ENCODE measurements around the gene LMX1B.

Gene LMX1B

DNA sequence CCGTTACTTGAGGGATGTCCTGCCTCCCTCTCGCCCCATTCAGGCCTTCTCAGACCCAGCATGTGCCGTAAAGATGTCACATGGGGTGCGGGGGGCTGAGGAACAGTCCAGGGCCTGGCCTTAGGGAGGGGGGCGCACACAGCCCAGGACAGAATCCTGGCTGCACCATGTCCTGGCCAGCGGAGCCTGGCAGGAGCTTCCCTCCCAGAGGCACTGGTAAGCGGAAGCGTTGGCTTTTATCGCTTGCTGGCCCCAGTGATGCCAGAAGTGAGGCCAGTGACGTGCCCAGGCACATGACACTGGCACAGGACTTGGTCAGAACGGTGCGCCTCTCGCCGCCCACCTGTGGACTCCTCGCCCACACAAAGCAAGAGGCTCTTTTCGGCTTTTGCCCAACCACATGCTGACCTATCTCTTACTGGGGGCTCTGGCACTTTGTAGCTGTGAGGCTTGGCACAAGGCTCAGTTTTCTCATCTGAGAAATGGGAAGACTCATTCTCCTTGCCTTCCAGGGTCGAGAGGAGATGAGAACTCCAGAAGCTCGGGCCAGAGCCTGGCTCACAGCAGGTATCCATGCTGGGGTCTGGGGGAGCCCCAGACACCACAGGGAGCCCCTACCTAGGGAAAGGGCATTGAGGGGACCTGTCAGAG lies 59.0 kb downstream of the LMX1B start:
- no peak overlapping the region for H3K9ac ChIP-seq (ENCODE audit: low read length)
- H3K27ac ChIP-seq (ENCODE audit: low read depth, low read length): no peak overlapping the region
- peaks cover 57% of the 10 kb centered on the region for H3K4me1 ChIP-seq (ENCODE audit: control insufficient read depth, insufficient read depth, low read length)
- no peaks in the 10 kb centered on the region for H3K36me3 ChIP-seq (ENCODE audit: control insufficient read depth, insufficient read depth, low read length)
- no peak overlapping the region for H3K4me3 ChIP-seq (ENCODE audit: low read depth, low read length)
- no peaks in the 10 kb centered on the region for H3K9me3 ChIP-seq (ENCODE audit: control insufficient read depth, insufficient read depth, low read depth, low read length)
- peaks cover 97% of the 10 kb centered on the region for H3K27me3 ChIP-seq (ENCODE audit: control insufficient read depth, insufficient read depth, low read length)

DNA sequence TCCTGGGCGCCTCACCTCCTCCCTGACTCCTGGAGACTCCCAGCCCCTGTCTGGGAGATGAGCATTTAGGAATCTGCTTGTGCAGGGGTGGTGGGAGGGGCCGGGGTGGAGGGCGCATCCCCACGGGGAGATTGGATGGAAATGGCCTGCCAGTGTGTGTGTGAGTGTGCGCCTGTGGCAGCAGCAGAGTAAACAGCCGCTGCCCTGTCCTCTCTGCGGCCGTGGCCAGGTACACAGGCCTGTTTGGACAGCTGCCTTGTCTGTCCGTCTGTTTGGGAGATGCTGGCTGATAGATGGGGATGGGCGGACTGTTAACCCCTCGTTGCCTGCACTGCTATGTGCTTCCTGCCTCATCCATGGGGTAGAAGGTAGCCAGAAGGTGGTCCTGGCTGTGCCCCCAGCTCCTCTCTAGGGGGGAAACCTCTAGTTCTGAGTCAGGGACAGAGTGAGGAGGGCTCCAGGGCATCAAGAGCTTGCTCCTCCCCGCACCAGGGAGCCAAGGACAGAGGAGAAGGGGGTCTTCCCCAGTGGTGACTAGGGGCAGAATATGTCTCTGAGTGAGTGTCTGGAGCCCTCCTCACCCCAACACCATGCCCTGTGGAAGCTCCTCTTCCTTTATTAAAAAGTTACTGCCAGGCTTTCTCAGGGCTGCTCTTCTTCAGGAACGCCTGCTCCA lies 60.1 kb downstream of the LMX1B start:
- H3K27ac ChIP-seq (ENCODE audit: low read depth, low read length): no peak overlapping the region
- no peaks in the 10 kb centered on the region for H3K36me3 ChIP-seq (ENCODE audit: control insufficient read depth, insufficient read depth, low read length)
- H3K4me3 ChIP-seq (ENCODE audit: low read depth, low read length): no peak overlapping the region
- peaks cover 99% of the 10 kb centered on the region for H3K27me3 ChIP-seq (ENCODE audit: control insufficient read depth, insufficient read depth, low read length)
- H3K4me1 ChIP-seq (ENCODE audit: control insufficient read depth, insufficient read depth, low read length): peaks cover 53% of the 10 kb centered on the region
- no peak overlapping the region for H3K9ac ChIP-seq (ENCODE audit: low read length)
- no peaks in the 10 kb centered on the region for H3K9me3 ChIP-seq (ENCODE audit: control insufficient read depth, insufficient read depth, low read depth, low read length)

DNA sequence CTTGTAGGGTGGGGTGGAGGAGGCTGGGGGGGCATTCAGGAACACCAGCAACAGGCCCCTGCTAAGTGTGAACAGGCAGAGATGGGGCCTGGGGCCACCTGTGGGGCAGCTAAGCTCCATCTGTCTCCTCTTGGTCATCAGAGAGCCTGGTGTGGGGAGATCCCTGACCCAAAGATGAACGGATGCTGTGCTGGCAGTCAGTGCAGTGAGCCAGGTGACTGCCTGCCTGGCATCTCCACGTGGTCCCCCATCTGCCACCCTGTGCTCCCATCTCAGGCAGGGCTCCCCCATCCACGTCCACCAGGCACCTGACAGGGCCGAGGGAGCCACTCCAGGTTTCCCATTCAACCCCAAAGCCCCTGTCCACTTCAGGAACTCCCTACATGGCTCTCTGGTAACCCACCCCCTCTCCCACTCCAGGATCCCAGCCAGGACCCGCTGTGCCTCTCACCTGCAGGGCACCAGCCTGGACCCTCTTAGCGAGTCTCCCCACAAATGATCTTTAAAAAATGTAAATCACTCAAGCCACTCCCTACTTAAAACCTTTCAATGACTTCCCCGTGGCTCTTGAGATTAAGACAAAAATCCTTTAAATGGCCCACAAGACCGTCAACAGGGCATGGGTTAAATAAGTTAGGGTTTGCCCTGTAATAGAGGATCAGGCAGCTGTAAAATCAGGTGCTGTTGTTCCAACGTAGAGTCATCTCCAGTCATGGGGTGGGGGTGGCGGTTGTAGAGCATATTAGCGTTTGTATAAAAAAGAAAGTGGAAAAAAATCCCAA lies 60.8 kb downstream of the LMX1B start:
- Histone ChIP-seq H3K9me3 (ENCODE audit: control insufficient read depth, insufficient read depth, low read depth, low read length) (no peaks in the 10 kb centered on the region), H3K4me3 (ENCODE audit: low read depth, low read length) (0 out of 2 replicates have a peak overlapping the region, but pooled peaks have one; percentile 14), H3K36me3 (ENCODE audit: control insufficient read depth, insufficient read depth, low read length) (no peaks in the 10 kb centered on the region), H3K27ac (ENCODE audit: low read depth, low read length) (no peak overlapping the region), H3K9ac (ENCODE audit: low read length) (no peak overlapping the region), H3K4me1 (ENCODE audit: control insufficient read depth, insufficient read depth, low read length) (peaks cover 51% of the 10 kb centered on the region), H3K27me3 (ENCODE audit: control insufficient read depth, insufficient read depth, low read length) (peaks cover 99% of the 10 kb centered on the region)

DNA sequence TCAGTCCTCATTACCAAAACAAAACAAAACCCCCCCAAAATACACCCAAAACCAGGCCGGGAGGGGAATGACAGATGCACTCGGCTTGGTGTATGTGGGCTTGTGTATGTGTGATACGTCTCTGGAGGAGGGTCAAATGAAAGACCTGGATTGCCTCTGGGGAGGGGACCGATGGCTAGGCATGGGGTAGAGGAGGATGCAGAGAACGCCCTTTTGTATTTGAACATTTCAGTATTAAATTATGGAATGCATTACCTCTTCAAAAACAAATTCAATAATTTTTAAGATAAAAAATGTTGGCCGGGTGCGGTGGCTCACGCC lies 61.4 kb downstream of the LMX1B start:
- Histone ChIP-seq H3K36me3 (ENCODE audit: control insufficient read depth, insufficient read depth, low read length) (no peaks in the 10 kb centered on the region), H3K9me3 (ENCODE audit: control insufficient read depth, insufficient read depth, low read depth, low read length) (no peaks in the 10 kb centered on the region), H3K9ac (ENCODE audit: low read length) (no peak overlapping the region), H3K4me1 (ENCODE audit: control insufficient read depth, insufficient read depth, low read length) (peaks cover 51% of the 10 kb centered on the region), H3K27me3 (ENCODE audit: control insufficient read depth, insufficient read depth, low read length) (peaks cover 99% of the 10 kb centered on the region), H3K27ac (ENCODE audit: low read depth, low read length) (no peak overlapping the region), H3K4me3 (ENCODE audit: low read depth, low read length) (0 out of 2 replicates have a peak overlapping the region, but pooled peaks have one; percentile 14)

DNA sequence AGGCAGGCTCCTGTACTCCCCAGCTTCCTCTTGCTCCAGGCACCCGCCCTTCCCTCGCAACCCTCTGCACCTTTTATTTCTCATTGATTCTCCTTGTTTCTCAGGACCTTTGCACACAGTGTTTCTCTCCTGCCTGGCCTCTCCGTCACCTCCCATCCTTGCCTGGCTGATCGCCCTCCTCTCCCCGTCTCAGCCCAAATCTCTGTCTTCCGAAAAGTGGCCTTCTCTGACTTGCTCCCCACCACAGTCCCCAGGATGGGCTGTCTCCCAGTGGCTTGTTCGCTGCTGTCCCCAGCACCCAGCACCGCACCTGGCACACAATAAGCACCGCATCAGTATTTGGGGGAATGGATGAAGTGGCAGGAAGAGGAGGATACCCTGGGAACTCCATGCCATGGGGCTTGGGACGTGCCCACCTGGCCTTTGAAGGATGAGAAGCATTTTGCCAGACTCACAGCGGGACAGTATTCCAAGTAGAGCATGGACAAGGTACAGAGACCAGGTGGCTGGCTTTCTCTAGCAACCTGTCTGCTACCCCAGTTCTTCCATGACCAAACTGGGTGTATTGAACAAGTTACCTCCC lies 62.5 kb downstream of the LMX1B start:
- Histone ChIP-seq H3K9me3 (ENCODE audit: control insufficient read depth, insufficient read depth, low read depth, low read length) (no peaks in the 10 kb centered on the region), H3K4me3 (ENCODE audit: low read depth, low read length) (peak overlapping the region; percentile 24), H3K27ac (ENCODE audit: low read depth, low read length) (no peak overlapping the region), H3K27me3 (ENCODE audit: control insufficient read depth, insufficient read depth, low read length) (peaks cover 99% of the 10 kb centered on the region), H3K9ac (ENCODE audit: low read length) (peak overlapping the region; percentile 32), H3K36me3 (ENCODE audit: control insufficient read depth, insufficient read depth, low read length) (no peaks in the 10 kb centered on the region), H3K4me1 (ENCODE audit: control insufficient read depth, insufficient read depth, low read length) (peaks cover 51% of the 10 kb centered on the region)

DNA sequence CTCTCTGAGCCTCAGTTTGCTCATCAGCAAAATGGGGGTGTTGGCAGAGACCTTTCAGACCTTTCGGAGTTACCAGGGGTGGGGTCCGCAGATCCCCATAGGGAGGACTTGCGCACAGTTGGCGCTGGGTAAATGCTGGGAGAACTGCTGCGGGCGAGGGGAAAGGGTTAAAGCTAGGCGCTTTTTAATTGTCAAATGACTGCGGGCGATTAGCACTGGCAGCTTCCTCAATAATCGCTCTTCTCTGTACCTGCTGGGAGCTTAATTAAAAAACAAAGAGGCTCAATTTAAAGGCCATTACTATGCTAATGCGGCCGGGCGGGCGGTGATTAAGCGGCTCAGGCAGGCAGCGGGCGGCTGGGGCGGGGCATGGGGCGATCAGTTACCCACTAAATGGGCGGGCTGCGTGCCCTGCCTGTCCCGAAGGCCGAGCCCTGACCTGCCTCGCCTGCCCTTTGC lies 63.0 kb downstream of the LMX1B start:
- peak overlapping the region; percentile 32 for H3K9ac ChIP-seq (ENCODE audit: low read length)
- peaks cover 47% of the 10 kb centered on the region for H3K4me1 ChIP-seq (ENCODE audit: control insufficient read depth, insufficient read depth, low read length)
- no peak overlapping the region for H3K27ac ChIP-seq (ENCODE audit: low read depth, low read length)
- H3K9me3 ChIP-seq (ENCODE audit: control insufficient read depth, insufficient read depth, low read depth, low read length): no peaks in the 10 kb centered on the region
- peak overlapping the region; percentile 28 for H3K4me3 ChIP-seq (ENCODE audit: low read depth, low read length)
- peaks cover 99% of the 10 kb centered on the region for H3K27me3 ChIP-seq (ENCODE audit: control insufficient read depth, insufficient read depth, low read length)
- no peaks in the 10 kb centered on the region for H3K36me3 ChIP-seq (ENCODE audit: control insufficient read depth, insufficient read depth, low read length)

DNA sequence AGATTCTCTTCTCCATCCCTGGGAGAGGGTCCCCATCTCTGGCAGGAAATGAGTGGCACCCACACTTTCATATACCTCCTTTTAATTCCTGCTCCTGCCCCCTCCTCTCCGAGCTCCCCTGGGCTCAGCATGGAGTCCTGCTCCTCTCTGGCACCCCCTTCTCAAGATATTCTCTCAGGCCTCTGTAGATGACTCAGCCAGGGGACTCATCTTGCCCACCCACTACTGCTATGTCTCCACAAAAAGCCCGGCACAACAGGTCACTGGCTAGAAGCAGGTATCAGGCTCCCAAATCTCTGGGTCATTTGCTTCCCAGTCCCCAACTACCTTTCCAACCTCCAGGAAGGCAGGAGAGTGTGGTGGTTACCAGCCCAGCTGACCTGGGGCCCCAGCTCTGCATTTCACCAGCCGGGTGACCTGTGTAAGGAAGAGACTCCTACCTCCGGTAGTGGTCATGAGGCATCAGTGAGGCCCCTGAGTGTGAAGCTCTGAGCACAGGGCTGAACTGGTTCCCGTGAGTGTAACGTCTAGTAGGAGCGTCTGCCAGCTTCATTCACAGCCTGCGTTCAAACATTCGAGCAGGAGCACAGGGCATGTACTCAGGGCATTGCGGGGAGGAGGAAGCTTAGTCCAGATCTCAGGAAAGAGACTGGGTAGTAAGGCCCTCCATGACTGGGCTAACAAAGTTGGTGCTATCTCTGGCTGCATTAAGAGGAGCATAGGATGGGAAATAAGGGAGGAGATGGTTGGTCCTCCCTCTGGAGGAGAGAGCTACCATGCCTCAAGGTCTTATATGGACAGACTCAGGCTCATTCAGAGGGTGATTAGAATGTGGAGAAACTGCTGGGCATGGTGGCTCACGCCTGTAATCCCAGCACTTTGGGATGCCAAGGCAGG lies 63.7 kb downstream of the LMX1B start:
- H3K4me3 ChIP-seq (ENCODE audit: low read depth, low read length): peak overlapping the region; percentile 28
- no peaks in the 10 kb centered on the region for H3K9me3 ChIP-seq (ENCODE audit: control insufficient read depth, insufficient read depth, low read depth, low read length)
- H3K36me3 ChIP-seq (ENCODE audit: control insufficient read depth, insufficient read depth, low read length): no peaks in the 10 kb centered on the region
- peaks cover 43% of the 10 kb centered on the region for H3K4me1 ChIP-seq (ENCODE audit: control insufficient read depth, insufficient read depth, low read length)
- H3K9ac ChIP-seq (ENCODE audit: low read length): peak overlapping the region; percentile 9
- peaks cover 99% of the 10 kb centered on the region for H3K27me3 ChIP-seq (ENCODE audit: control insufficient read depth, insufficient read depth, low read length)
- no peak overlapping the region for H3K27ac ChIP-seq (ENCODE audit: low read depth, low read length)

DNA sequence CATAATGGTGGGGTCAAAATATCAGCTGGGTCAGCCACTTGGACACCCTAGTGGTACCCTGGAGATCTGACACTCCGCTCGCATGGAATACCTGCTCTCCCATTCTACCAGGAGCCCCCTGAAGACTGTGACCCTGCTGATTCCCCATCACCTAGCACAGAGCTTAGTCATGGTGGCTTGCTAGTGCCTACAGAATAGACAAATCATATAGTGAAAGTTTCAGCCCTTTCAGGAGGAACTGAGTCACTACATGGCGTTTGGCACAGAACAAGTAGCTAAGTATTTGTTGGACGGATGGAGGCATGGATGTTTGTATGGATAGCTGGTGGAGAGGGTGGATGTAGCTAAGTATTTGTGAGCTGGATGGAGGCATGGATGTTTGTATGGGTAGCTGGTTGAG lies 65.3 kb downstream of the LMX1B start:
- Histone ChIP-seq H3K27ac (ENCODE audit: low read depth, low read length) (no peak overlapping the region), H3K9me3 (ENCODE audit: control insufficient read depth, insufficient read depth, low read depth, low read length) (no peaks in the 10 kb centered on the region), H3K36me3 (ENCODE audit: control insufficient read depth, insufficient read depth, low read length) (no peaks in the 10 kb centered on the region), H3K9ac (ENCODE audit: low read length) (no peak overlapping the region), H3K4me3 (ENCODE audit: low read depth, low read length) (no peak overlapping the region), H3K4me1 (ENCODE audit: control insufficient read depth, insufficient read depth, low read length) (peaks cover 32% of the 10 kb centered on the region), H3K27me3 (ENCODE audit: control insufficient read depth, insufficient read depth, low read length) (peaks cover 99% of the 10 kb centered on the region)

DNA sequence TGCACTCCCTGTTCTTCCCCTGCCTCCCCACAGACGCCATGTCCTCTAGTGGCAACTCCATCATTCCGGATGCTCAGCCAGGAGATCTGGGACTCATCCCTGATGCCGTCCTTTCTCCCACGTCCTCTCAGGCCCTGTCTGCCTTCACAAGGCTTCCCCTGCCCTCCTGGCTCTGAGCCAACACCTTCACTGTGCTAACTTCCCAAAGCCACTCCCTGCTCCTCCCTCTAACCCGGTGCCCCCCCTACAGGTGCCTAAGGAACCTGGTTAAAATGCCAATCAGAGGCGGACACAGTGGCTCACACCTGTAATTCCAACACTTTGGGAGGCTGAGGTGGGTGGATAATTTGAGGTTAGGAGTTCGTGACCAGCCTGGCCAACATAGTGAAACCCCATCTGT lies 67.6 kb downstream of the LMX1B start:
- no peak overlapping the region for H3K27ac ChIP-seq (ENCODE audit: low read depth, low read length)
- no peak overlapping the region for H3K4me3 ChIP-seq (ENCODE audit: low read depth, low read length)
- peaks cover 15% of the 10 kb centered on the region for H3K4me1 ChIP-seq (ENCODE audit: control insufficient read depth, insufficient read depth, low read length)
- no peaks in the 10 kb centered on the region for H3K36me3 ChIP-seq (ENCODE audit: control insufficient read depth, insufficient read depth, low read length)
- H3K9me3 ChIP-seq (ENCODE audit: control insufficient read depth, insufficient read depth, low read depth, low read length): no peaks in the 10 kb centered on the region
- H3K9ac ChIP-seq (ENCODE audit: low read length): no peak overlapping the region
- peaks cover 100% of the 10 kb centered on the region for H3K27me3 ChIP-seq (ENCODE audit: control insufficient read depth, insufficient read depth, low read length)

DNA sequence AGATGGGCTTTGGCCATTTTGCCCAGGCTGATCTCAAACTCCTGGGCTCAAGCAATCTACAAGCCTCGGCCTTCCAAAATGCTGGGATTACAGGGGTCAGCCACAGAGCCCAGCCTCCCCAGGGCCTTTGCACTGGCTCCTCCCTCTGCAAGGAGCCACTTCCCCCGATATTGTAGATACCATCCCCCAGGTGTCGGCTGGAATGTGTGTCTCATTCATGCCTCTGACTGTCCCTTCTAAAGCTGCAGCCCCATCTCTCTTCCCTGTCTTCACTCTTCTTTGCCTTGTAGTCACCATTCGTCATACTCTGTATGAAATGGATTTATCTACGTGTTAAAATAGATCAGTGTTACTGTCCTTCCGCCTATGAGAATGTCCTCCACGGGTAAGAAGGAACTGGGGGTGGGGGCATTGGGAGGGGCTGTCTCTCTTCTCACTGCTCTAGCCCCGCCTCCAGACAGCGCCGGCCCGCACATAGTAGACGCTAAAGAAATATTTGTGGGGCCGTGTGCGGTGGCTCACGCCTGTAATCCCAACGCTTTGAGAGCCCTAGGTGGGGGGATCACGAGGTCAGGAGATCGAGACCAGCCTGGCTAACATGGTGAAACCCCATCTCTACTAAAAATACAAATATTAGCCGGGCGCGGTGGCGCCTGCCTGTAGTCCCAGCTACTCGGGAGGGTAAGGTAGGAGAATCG lies 68.5 kb downstream of the LMX1B start:
- Histone ChIP-seq H3K36me3 (ENCODE audit: control insufficient read depth, insufficient read depth, low read length) (no peaks in the 10 kb centered on the region), H3K27me3 (ENCODE audit: control insufficient read depth, insufficient read depth, low read length) (peaks cover 100% of the 10 kb centered on the region), H3K27ac (ENCODE audit: low read depth, low read length) (no peak overlapping the region), H3K4me1 (ENCODE audit: control insufficient read depth, insufficient read depth, low read length) (peaks cover 9% of the 10 kb centered on the region), H3K4me3 (ENCODE audit: low read depth, low read length) (no peak overlapping the region), H3K9ac (ENCODE audit: low read length) (no peak overlapping the region), H3K9me3 (ENCODE audit: control insufficient read depth, insufficient read depth, low read depth, low read length) (no peaks in the 10 kb centered on the region)

Data from HUES6 (cell line).